ENCODE results near the gene DR1.

DR1 gene

DNA sequence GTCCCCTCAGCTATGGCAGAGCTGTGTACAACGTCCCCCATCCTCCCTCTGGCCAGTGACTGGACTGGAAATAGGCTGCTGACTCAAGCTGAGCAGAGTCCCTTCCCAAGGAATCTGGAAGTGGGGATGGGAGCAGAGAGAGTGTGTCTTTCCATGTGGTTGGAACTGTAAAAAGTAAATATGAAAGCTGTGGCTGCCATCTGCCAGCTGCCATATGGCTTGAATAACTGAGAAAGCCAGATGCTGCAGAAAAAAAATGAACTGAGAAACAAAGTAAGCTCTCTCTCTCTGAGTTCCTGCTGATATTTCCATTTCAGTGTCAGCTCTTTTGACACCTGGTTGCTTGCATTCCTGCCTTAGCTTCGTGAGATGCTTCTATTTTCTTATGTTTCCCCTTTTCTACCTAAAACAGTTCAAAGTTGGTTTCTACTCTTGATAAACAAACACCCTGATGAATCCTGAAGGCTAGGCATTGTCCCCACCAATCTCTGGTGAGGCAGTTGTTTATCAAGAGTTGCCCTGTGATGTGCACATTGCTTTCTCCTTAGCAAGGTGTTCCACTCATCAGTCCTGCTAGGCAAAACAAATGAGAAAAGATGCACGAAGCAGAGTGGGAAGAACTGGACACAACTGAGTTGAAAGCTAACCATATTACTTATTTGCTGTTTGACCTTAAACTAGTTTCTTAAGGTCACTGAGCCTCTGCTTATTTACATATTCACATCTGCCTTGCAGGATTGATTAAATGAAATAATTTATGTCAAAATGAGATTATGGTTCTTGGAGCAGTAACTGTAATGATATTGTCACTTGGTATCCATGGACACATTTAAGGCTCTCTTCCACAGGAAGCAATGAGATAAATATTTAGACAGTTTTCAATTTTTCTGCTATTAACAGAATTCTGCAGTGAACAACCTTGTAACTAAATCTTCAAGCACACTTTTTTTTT is 16.6 kb upstream of the DR1 start:
- TF ChIP-seq ZFX (IDR thresholded peaks at IDR 0.05; ENCODE audit: borderline replicate concordance): no peak
- TF ChIP-seq, protein P1, sequence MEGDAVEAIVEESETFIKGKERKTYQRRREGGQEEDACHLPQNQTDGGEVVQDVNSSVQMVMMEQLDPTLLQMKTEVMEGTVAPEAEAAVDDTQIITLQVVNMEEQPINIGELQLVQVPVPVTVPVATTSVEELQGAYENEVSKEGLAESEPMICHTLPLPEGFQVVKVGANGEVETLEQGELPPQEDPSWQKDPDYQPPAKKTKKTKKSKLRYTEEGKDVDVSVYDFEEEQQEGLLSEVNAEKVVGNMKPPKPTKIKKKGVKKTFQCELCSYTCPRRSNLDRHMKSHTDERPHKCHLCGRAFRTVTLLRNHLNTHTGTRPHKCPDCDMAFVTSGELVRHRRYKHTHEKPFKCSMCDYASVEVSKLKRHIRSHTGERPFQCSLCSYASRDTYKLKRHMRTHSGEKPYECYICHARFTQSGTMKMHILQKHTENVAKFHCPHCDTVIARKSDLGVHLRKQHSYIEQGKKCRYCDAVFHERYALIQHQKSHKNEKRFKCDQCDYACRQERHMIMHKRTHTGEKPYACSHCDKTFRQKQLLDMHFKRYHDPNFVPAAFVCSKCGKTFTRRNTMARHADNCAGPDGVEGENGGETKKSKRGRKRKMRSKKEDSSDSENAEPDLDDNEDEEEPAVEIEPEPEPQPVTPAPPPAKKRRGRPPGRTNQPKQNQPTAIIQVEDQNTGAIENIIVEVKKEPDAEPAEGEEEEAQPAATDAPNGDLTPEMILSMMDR (IDR thresholded peaks at IDR 0.05): no peak
- H3K27ac ChIP-seq: no peak overlapping the region

DNA sequence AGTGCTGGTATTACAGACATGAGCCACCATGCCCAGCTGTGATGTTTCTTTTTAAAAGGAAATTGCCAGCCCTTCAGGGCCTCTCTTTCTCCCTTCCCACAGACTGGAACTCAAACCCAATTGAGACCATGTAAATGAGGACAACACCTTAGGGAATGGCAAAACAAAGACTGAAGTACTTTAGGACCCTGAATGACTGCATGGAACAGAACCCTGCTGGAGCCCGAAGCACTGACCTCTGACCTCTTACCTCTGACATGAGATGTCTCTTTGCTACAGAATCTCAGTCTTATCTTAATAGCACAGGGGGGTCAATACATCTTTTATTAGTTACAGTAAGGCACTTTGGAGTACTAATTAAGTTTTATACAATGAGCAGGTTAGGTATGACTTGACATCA is 15.5 kb upstream of the DR1 start:
- H3K27ac ChIP-seq: no peak overlapping the region
- TF ChIP-seq, protein P1 (IDR thresholded peaks at IDR 0.05): no peak
- TF ChIP-seq ZFX (IDR thresholded peaks at IDR 0.05; ENCODE audit: borderline replicate concordance): no peak

DNA sequence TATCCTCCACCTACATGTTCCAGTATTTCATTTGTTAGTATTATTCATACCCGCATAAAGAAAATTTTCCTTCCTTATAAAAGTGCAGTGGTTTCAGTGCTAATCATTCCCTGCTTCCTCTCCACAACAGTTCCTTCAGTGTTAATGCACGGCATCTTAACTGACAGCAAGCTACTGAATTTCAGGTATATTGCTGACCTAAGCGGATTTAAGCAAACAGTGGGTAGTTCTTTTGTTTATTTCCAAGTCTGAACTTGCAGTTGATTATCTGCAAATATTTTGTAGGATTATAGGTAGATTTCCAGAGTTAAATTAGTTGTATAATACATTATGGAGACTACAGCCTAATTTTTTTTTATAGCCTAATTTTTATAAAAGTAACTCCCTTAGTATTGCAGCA is 15.1 kb upstream of the DR1 start:
- no peak overlapping the region for H3K27ac ChIP-seq

DNA sequence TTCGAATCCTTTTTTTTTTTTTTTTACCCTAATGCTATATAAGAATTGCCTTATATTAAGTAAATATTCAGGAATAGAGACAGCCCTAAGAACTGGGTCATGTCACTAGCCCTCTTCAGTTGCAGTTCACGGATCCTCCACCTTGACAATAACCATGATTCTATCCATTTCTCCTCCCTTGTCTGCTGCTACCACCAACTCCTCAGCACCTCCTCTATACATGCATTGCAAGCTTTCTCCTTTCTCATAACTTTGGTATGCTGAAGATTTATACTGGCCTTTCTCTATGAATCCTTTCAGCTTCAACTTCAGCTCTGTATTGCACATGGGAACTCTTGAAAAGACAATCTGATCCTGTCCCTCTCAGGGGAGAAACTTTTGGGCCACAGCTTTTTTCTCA is 14.3 kb upstream of the DR1 start:
- no peak overlapping the region for H3K27ac ChIP-seq
- TF ChIP-seq ZFX (IDR thresholded peaks at IDR 0.05; ENCODE audit: borderline replicate concordance): no peak
- TF ChIP-seq, protein P1 (IDR thresholded peaks at IDR 0.05): no peak

More for the DNA sequence above, 15.1 kb upstream of the DR1 start:
- no peak for TF ChIP-seq ZFX (IDR thresholded peaks at IDR 0.05; ENCODE audit: borderline replicate concordance)
- TF ChIP-seq, protein P1 (IDR thresholded peaks at IDR 0.05): no peak

DNA sequence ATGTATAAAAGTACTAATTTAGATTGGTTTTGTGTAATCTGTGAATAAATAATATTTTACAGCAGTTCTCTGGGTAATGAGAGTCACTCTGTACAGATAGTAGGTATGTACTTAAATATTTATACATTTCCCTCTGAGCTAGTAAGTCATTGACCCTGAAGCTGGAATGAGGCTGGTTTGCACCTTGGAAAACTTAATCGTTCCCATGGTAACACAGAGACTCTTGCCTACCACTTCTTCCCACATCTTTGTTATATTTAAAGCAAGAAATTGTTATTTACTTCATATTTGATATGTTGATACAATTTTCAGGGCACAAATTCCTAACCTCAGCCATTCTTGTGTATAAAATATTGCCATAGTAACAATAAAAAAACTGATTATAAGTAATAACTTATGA is 13.3 kb upstream of the DR1 start:
- H3K27ac ChIP-seq: no peak overlapping the region
- TF ChIP-seq ZFX (IDR thresholded peaks at IDR 0.05; ENCODE audit: borderline replicate concordance): no peak
- TF ChIP-seq, protein P1 (IDR thresholded peaks at IDR 0.05): no peak

DNA sequence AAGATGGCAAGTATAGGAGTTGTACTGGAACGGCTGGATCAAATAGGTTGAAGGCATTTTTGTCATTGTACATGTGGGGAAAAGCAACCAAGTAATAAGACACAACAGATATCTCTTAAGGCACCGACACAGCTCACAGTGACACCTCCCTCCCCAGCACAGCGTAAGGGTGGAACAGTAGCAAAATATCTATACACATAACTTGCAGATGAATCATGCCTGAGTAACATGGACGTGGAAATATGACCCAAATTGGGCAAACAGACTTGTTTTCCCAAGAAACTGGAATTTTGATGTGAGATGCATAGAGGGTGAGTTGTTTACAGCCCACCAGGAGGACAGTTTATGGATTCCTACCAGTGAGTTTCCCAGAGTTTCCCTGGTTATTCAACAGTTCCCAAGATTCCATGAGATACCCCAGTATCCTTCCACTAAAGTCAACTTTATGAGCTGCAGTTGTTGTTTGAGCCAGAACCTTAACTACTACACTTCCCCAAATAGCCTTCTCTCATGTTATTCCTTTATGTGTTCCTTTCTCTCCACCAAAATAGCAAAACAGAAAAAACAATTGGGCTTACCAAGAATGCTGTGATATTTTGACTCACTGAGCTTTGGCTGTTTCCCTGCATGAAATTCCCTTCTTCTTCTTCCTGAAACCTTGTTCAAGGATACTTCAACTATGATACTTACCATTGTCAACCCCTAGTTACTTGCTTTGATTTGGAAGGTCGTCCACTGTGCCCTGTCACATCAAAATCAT is 7.1 kb upstream of the DR1 start:
- TF ChIP-seq, protein P1 (IDR thresholded peaks at IDR 0.05): no peak
- TF ChIP-seq ZFX (IDR thresholded peaks at IDR 0.05; ENCODE audit: borderline replicate concordance): no peak

More for the DNA sequence above, 7.1 kb upstream of the DR1 start:
- H3K27ac ChIP-seq: no peak overlapping the region

Data from 22Rv1 (cell line).